ENCODE data around the gene FES. TPM values are rescaled to one million over a fixed set of nuclear protein-coding genes. Genes with fewer than 3 reads are reported as not detected.

The FES gene
- polyA plus RNA-seq, 3 donors = 140 to 260 (median 157) TPM

DNA sequence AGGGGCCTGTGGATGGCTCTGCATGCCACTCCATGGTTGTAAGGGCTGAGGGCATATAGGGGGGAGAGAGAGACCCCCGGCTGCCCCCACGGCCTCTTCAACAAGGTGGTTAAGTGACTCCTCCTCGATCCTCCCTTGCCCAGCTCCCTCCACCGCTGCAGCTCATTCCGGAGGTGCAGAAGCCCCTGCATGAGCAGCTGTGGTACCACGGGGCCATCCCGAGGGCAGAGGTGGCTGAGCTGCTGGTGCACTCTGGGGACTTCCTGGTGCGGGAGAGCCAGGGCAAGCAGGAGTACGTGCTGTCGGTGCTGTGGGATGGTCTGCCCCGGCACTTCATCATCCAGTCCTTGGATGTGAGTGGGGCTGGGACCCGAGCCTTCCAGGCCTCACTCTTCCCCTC lies 6.5 kb downstream of the FES start:
- WGBS (ENCODE audit: insufficient coverage) = 76% methylated on average over 3 of the region's 12 CpGs
- H3K9me3 Mint-ChIP-seq = no peaks in the 10 kb centered on the region
- Histone ChIP-seq H3K36me3 (replicated peaks in 1 of 2; ENCODE audit: control insufficient read depth in 1 of 2, insufficient read depth in 2 of 2, low read length in 2 of 2) (peaks cover 89 to 97% of the 10 kb centered on the region in 2 donors), H3K79me2 (ENCODE audit: insufficient read depth, low read length) (peaks cover 78% of the 10 kb centered on the region), H3K4me2 (replicated peaks; ENCODE audit: extremely low read depth, low read length, poor library complexity, severe bottlenecking) (no peak overlapping the region), H3K9me3 (replicated peaks in 1 of 2; ENCODE audit: control insufficient read depth in 1 of 2, insufficient read depth in 1 of 2, low read length in 2 of 2) (no peaks in the 10 kb centered on the region), H3K27ac (ENCODE audit: low read depth in 1 of 2, low read length in 2 of 2) (peak overlapping the region in 1 of 2 donors; percentile 41), H4K20me1 (ENCODE audit: insufficient read depth, low read length) (peaks cover 99% of the 10 kb centered on the region), H3K4me3 (replicated peaks in 1 of 3; ENCODE audit: low read depth in 2 of 3, low read length in 3 of 3) (no peak overlapping the region), H3K9ac (ENCODE audit: insufficient read depth, low read length, poor library complexity, severe bottlenecking) (no peak overlapping the region), H2AFZ (ENCODE audit: insufficient read depth, low read depth, low read length, poor library complexity, severe bottlenecking) (no peak overlapping the region), H3K27me3 (ENCODE audit: control insufficient read depth in 2 of 2, insufficient read depth in 2 of 2, low read length in 2 of 2) (no peaks in the 10 kb centered on the region), H3K4me1 (ENCODE audit: control insufficient read depth in 1 of 2, insufficient read depth in 2 of 2, low read length in 2 of 2) (peaks cover 31 to 44% of the 10 kb centered on the region in 2 donors)
- peaks cover 0 to 1% (median 0%) of the 10 kb centered on the region in 3 donors for H3K27me3 Mint-ChIP-seq (ENCODE audit: low read depth in 3 of 3)
- peaks cover 33% of the 10 kb centered on the region for H3K4me1 Mint-ChIP-seq
- no peak for TF ChIP-seq CTCF (IDR thresholded peaks at IDR 0.05)
- H3K27ac Mint-ChIP-seq = no peak overlapping the region
- no peak for DNase-seq
- no peak overlapping the region for H3K4me3 Mint-ChIP-seq
- peaks cover 68 to 96% of the 10 kb centered on the region in 2 donors for H3K36me3 Mint-ChIP-seq
- intact Hi-C loops (cut with micrococcal nuclease) = no loop called here

DNA sequence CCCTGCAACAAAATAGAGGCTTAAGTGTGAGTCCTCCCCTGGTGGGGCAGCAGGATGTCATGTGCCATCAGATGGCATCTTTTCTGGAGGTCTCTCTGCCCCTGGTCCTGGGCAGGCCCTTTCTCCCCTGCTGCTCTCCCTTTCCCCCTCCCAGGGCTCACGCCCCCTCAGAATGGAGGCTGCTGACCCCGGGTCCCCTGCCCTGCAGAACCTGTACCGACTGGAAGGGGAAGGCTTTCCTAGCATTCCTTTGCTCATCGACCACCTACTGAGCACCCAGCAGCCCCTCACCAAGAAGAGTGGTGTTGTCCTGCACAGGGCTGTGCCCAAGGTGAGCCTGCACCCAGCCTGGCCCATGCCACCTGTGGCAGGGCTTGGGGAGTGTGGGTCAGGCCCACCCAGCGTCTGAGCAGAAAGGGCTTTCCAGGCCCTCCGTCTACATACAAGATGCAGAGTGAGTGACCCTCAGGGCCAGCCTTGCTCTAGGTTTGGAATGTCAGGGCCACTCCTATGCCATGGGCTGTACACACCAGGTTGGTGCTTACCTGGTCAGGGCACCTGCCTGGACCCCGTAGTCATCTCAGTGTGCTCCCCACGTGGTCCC lies 7.1 kb downstream of the FES start:
- no peak for DNase-seq
- Histone ChIP-seq H3K36me3 (replicated peaks in 1 of 2; ENCODE audit: control insufficient read depth in 1 of 2, insufficient read depth in 2 of 2, low read length in 2 of 2) (peaks cover 93 to 97% of the 10 kb centered on the region in 2 donors), H3K79me2 (ENCODE audit: insufficient read depth, low read length) (peaks cover 72% of the 10 kb centered on the region), H3K4me3 (replicated peaks in 1 of 3; ENCODE audit: low read depth in 2 of 3, low read length in 3 of 3) (no peak overlapping the region), H3K9ac (ENCODE audit: insufficient read depth, low read length, poor library complexity, severe bottlenecking) (no peak overlapping the region), H3K27ac (ENCODE audit: low read depth in 1 of 2, low read length in 2 of 2) (peak overlapping the region in 1 of 2 donors; percentile 41), H4K20me1 (ENCODE audit: insufficient read depth, low read length) (peaks cover 99% of the 10 kb centered on the region), H3K9me3 (replicated peaks in 1 of 2; ENCODE audit: control insufficient read depth in 1 of 2, insufficient read depth in 1 of 2, low read length in 2 of 2) (no peaks in the 10 kb centered on the region), H3K4me1 (ENCODE audit: control insufficient read depth in 1 of 2, insufficient read depth in 2 of 2, low read length in 2 of 2) (peaks cover 32 to 44% of the 10 kb centered on the region in 2 donors), H3K27me3 (ENCODE audit: control insufficient read depth in 2 of 2, insufficient read depth in 2 of 2, low read length in 2 of 2) (no peaks in the 10 kb centered on the region), H2AFZ (ENCODE audit: insufficient read depth, low read depth, low read length, poor library complexity, severe bottlenecking) (no peak overlapping the region), H3K4me2 (replicated peaks; ENCODE audit: extremely low read depth, low read length, poor library complexity, severe bottlenecking) (no peak overlapping the region)
- intact Hi-C loops (cut with micrococcal nuclease) = no loop called here
- Mint-ChIP-seq H3K4me3 (no peak overlapping the region), H3K27ac (peak overlapping the region in 2 of 7 donors; percentile 68), H3K4me1 (peaks cover 32% of the 10 kb centered on the region), H3K9me3 (no peaks in the 10 kb centered on the region), H3K36me3 (peaks cover 69 to 97% of the 10 kb centered on the region in 2 donors), H3K27me3 (ENCODE audit: low read depth in 3 of 3) (peaks cover 0 to 1% (median 0%) of the 10 kb centered on the region in 3 donors)
- WGBS (ENCODE audit: insufficient coverage) = 96% methylated on average over 7 of the region's 8 CpGs
- TF ChIP-seq CTCF (IDR thresholded peaks at IDR 0.05) = no peak
